Activated T-helper 1 cell treated with Interleukin-2 at 50 U/mL for 16 hours (primary cell): ENCODE measurements around the gene MTO1.
"Not testable (repeated sequence)": the region's sequence is repeated elsewhere in the genome, so short reads cannot be mapped to it uniquely, and the experiment has no call there.

ENCODE experiments used
- DNase-seq: peaks from one replicate; pipeline ENCODE4 v3.0.0-alpha.2; 2020; ENCODE audit warnings: low read depth

MTO1 gene

GRCh38 chr6:73525546-73526330 is 64.2 kb downstream of the MTO1 start:
- DNase-seq, result no peak

- no peak for DNase-seq
Measured at GRCh38 chr6:73528897-73529296, 67.4 kb downstream of the MTO1 start.

- no peak for DNase-seq
Measured at GRCh38 chr6:73532293-73532692, 70.8 kb downstream of the MTO1 start.

GRCh38 chr6:73534628-73535027 is 73.1 kb downstream of the MTO1 start:
- DNase-seq, result no peak

- DNase-seq, result no peak
Measured at GRCh38 chr6:73537677-73538076, 76.1 kb downstream of the MTO1 start.

- DNase-seq, result no peak
Measured at GRCh38 chr6:73538116-73538779, 76.7 kb downstream of the MTO1 start.

- DNase-seq, result not testable (repeated sequence)
Measured at GRCh38 chr6:73542481-73542880, 80.9 kb downstream of the MTO1 start.

- DNase-seq, result no peak
Measured at GRCh38 chr6:73542891-73543290, 81.4 kb downstream of the MTO1 start.

GRCh38 chr6:73547036-73547435 is 85.5 kb downstream of the MTO1 start:
- DNase-seq, result no peak

GRCh38 chr6:73548458-73549446 is 87.2 kb downstream of the MTO1 start:
- no peak for DNase-seq

GRCh38 chr6:73551115-73551514 is 89.6 kb downstream of the MTO1 start:
- not testable (repeated sequence) for DNase-seq

GRCh38 chr6:73555380-73555949 is 93.9 kb downstream of the MTO1 start:
- DNase-seq, result not testable (repeated sequence)

- no peak for DNase-seq
Measured at GRCh38 chr6:73556836-73557235, 95.3 kb downstream of the MTO1 start.
